ENCODE measurements around the gene ZBTB7C.

- TF ChIP-seq CTCF (IDR thresholded peaks at IDR 0.05; ENCODE audit: borderline replicate concordance, extremely low read depth, low read length, poor library complexity, severe bottlenecking) (no peak), EZH2 (IDR thresholded peaks at IDR 0.05; ENCODE audit: borderline replicate concordance, low read depth, low read length, severe bottlenecking) (no peak)
Observed at GRCh38 chr18:48316177-48316576, 93.0 kb downstream of the ZBTB7C start.
